Activated CD4-positive, alpha-beta T cell treated with anti-CD3 and anti-CD28 coated beads for 24 hours (primary cell): ENCODE measurements around the gene SEC61B.

Experiments
- DNase-seq, 2 donors: peaks; one replicate each; pipeline ENCODE4 v3.0.0-alpha.2; 2020; ENCODE audit warnings: low read depth in 2 of 2

The SEC61B gene

DNA sequence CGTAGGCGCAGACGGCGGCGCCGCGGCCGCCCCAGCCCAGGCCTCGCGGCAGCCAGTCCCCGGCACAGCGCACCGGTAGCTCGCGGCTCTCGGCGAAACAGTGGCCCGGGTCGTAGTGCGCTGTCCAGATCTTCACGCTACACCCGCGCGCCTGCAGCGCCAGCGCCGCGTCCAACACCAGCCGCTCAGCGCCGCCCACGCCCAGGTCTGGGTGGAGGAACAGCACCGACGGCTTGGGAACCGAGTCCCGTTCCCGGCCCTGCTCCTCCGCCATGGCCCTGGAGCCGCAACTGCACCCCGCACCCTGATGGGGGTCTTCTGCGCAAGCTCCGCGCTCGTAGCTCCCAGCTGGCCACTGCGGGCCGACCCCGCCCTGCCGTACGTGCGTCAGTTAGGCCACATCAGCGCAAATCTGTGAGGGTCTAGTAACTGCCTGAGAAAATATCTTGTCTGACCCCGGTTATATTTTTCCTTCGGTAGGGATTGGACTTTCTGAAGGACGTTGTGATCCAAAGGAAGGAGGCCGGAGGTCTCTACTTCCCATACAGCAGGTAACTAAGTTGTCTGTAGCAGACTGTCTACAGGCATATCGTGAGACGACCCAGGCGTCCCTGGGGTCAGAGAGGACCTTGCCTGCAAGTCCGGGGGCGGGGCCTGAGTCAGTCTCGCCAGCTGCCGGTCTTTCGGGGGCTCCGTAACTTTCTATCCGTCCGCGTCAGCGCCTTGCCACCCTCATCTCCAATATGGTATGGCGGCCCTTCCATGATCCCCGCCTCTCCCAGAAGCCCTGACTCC lies at the start of gene SEC61B, which contains the start of gene ALG2:
Gene SEC61B (plus strand): TSS at position 662 of the 795 bp plus-strand sequence. CDS start 82 bp downstream, at position 744.
Gene ALG2 (minus strand): TSS at position 322 of the 795 bp plus-strand sequence. CDS start 48 bp downstream, at position 274.
- peak; percentile 88 to 93 for DNase-seq

DNA sequence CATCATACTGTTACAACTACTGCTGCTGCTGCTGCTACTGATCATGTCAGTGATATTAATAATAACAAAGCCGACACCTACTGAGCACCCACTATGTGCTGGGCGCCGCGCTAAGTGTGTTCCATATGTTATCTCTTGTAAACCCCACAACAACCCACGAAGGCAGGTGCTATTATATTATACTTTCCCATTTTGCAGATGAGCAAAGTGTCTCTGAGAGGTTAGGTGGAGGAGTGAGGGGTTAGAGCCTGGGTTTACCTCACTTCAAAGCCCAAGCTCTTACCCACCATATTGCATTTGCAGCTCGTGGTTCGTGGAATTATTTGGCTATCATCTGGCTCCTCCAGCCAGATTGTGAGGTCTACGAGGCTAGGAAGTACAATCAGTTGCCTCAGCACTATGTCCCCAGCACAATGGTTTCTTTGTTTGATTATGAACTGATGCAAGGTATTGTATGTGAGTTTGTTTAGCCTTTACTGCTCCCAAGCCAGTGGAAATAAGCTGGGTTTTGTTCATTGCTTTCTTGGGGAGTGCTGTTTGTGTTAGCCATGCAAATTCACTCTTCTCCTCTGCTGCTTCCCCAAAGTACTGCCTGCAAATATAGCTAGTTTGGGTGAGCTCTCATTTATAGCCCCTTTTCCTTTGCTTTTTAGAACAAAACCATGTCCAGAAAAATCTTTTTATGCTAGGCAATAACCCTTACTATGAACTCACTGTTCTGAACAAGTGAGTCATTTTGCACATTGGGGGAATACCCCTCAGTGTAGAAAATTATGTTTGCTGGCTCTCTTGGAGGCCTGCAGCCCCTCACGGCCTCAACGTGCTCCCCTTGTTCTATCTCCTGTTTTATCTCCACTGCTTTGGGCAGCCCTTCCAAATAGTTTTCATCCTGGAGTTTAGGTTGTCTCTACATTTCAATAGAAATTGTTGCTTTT lies 48.2 kb upstream of the SEC61B start:
- no peak for DNase-seq

DNA sequence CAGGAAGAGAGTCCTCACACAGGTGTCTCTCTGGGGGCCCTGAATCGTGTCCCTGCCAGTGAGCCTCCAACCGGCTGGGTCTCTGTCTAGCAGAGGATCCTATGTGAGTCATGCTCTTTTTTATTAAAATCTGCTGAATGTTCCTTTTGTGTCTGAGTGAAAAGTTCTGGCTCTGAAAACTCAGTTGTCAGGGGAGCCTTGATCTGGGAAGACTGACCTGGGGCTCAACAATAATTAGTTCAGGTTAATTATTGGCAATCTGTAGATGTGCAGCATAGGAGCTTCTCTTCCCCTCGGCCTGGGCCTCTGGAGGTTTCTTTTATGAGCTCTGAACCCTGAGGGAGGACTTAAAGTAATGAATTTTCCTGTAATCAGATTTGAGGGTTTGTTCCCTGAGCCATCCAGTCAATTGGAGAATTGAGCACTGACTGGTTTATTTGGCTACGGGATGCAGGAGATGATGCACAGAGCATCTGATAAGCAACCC lies 45.5 kb upstream of the SEC61B start:
- DNase-seq: no peak

DNA sequence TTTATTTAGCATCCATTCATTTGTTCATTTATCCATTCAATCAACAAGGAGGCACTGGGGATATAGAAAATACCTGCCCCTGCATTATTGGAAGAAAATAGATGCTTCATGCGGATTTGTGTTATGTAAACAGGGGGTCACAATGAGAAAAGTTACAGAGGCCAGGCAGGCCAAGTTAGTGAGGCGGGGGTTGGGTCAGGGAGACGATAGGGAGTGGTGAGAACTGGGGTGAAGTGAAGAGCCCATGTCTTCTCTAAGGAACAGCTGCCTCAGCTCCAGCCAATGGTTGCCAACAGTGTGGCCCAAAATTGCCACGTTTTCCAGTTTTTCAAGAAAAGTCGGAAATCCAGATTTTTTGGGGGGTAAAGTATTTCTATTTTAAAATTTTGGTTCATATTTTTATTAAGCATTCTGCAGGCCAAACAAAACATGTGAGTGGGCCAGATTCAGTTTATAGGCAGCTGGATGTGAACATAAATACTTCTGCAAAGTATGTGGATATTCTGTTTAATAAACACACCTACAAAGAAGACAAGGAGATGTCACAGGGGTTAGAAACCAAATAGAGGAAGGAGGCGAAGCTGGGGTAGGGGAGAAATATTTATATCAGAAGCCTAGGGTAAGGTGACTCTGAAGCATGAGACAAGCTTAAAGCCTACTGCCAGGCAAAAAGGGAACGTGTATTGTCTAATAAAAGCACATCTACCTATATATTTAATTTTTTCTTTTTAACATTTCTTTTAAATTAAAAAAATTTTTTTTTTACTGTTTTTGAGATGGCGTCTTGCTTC lies 44.3 kb upstream of the SEC61B start:
- no peak for DNase-seq

DNA sequence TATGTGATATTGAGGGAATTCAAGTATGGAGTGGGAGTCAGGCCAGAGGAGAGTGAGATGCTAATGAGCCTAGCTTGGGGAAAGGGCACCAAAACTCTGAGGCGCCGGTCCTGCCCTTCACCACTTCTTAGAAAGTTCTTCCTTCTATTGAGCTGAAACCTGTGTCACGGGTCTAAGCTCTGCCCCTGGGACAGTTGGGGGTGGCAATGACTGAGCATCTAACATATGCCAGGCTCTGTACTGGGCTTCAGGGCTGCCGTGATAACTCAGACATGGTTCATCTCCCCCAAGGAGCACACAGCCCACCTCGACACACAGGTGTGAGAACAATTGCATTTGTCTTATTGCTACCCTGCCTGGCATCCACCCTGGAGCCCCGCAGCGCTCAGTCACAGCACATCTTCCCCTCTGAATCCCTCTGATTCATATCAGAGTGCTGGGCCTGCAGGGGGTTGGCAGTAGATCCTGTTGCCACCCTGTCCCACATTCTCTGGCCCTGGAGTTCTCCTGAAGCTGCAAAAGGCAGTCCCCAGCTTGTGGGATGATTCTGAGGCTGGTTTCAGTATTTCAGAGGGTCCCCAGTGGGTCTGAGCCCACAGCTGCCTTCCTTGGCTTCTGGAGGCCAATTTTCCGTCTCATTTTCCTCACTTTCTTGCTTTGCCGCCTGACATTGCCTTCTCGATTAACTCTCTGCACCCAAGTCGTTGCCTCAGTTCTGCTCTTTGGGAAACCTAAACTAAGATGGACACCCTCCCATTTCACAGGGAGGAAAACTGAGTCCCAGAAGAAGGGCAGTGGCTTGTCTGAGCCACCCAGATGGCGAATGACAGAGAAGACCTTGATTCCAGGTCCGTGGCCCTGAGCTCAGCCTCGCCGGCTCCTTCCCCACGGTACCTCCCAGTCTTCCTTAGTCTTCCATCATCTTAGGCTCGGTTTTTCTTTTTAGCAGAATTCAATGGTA lies 42.9 kb upstream of the SEC61B start:
- no peak for DNase-seq

DNA sequence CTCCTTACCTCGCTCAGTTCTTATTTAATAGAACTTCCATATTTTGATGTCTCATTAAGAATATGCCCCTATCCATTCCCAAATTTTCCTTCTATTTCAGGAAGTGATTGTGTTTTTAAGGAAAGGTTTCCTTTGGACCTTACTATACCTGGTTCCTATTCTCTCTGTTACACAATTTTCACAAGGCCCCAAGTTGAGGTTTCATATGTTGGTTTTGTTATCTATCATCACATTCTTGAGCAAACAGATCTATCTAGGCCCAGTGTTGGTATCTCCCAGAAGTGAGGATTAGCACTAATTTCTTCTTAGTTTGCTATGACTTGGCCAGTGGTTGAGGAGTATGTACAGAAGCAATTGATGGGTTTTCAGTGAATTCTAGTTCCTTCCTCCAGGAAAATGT lies 41.9 kb upstream of the SEC61B start:
- DNase-seq: no peak

DNA sequence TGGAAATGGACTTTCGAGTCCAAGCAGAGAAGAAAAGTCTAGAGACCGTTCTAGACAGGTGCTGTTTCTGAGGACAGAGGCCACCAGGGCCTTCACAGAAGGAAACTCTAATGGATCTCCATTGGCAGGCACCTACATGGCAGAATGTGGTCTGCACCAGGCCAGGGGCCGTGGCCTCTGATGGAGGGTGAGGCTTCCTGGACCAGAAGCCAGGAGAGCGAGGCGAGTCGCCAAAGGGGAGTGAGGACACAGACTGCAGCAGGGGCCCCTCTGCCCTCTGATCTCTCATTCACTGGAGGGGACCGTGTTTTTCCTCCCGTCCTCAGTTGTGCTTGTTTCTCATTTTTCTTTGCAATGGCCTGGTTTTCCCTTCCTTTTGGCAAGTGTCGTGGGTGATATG lies 41.4 kb upstream of the SEC61B start:
- DNase-seq: no peak

DNA sequence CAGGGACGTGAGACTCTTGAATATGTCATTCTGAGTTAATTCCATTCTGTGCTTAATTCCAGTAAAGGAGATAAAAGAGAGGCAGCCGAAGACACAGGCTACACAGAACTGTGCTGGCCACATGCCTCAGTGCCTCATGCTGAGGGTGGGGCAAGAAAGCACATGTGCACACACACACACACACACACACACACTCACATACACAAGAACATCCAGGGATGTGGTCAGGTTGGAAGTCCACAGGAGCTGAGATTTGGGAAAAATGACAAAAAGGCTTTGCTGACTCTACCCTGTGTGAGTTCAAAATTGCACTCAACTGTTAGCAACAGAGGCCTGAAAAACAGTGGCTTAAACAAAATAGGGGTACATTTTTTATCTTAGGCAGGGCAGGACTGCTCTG lies 40.9 kb upstream of the SEC61B start:
- DNase-seq: no peak

DNA sequence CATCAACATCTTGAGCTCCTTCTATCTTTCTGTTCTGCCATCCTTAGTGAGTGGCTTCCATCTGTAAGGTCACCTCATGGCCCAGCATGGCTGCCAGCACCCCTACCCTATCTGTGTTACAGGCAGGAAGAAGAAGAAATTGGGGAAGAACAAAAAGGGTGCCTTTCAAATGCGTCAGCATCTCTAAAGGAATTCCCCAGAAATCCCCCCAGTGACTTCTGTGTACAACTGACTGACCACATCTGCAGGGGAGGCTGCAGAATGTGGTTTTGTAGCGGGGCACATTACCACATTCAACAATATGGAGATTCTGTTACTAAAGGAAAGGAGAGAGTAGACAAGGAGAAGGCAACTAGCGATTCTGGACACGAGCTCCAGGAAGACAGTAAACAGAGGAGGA lies 40.5 kb upstream of the SEC61B start:
- DNase-seq: no peak

DNA sequence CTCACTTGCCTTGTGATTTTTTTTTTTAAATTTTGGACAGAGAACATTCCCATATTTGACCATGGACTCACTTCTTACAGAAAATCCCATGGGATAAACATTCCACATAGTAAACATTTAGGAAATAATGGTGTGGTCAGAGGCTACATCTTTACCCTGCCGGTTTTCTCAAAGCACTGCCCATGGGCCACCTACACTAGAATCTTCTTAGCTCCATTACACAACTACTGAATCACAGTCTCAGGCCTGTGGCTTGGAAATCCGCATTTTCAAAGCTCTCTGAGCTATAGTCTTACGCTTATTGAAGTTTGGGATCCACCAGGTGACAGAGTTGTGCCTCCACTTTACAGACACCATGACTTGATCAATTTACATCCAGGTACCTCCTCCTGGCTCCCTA lies 39.7 kb upstream of the SEC61B start:
- no peak for DNase-seq

DNA sequence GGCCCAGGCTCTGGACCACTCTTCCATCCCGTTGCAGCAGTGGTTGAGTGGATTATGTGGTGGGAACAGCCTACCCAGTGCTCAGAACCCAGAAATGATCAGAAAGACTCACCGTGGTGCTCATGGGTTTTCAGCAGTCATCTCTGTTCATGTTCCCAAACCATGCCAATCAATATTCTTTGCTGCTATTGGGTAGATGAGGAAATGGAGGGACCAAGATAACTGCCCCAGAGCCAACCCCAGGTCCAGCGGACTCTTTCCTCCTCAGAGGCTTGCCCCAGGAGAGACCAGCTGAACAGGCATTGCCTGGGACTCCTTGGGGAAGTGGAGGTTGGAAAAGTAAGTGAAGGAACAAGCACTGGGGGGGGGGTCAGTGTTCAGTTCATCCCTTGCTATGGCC lies 38.5 kb upstream of the SEC61B start:
- DNase-seq: no peak

DNA sequence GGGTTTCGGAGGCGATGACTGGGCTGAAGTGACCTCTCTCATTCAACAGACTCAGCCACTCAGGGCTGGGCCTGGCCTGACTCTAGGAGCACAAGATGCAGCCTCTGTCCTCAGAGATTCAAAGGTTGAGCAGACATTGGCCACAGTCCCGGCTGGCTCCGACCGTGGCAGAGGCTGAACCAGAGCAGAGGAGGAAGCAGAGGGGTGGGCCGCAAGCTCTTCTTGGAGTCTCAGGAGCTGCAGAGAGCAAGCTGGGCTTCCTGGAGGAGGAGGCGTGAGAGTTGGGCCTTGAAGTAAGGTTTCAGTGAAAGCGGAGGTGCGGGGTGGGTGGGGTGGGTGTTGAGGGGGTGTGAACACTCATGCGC lies 38.0 kb upstream of the SEC61B start:
- DNase-seq: no peak

DNA sequence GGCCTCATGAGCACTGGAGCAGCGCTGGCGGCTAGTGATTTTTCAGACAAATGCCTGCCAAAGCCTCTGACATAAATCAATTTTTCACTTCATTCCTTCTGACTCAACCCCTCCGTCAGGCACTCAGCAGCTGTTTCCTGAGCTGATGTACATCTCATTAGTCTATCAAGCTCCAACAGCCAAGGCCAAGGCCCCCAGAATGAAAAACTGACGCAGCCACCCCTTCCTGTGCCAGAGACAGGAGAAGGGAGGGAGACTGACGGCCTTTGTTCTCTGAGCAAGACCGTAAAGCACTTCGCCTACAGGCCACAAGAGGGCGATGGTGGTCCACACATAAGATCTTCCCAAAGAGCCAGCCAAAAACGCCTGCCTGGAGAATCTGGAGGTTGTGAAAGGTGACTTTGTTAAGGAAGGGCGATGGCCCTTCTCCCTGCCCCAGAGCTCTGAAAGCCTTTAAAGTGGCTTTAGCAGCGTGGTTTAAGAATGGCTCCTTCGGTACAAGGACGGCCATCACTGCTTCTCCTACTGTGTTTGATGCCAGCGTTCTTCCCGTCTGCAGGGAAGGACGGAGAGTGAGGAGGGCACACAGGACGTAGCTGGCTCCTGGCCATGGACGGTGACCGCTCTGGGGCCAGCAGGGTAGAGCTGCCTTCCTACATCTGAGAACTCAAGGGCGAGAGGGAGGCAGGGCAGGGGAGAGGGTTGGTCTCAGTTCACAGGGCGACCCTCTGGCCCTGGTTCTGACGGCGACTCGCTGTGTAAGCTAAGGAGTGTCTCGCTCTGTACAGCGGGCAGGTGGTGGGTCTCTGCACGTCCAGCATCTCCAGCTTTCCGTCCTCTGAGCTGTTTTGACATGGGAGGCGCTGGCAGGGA lies 37.4 kb upstream of the SEC61B start:
- DNase-seq: peak; percentile 62 to 73

DNA sequence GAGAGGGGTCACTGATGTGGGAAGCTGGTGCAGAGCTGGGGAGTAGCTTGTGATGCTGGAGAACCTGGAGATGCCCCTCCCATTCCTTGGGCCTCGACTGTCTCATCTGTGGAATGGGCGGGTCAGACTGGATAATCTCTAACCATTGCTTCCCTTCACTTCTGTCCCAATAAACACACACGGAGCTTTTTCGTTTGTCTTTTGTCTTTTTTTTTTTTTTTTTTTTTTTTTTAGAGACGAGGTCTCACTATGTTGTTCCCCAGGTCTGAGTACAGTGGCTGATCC lies 36.8 kb upstream of the SEC61B start:
- no peak for DNase-seq

DNA sequence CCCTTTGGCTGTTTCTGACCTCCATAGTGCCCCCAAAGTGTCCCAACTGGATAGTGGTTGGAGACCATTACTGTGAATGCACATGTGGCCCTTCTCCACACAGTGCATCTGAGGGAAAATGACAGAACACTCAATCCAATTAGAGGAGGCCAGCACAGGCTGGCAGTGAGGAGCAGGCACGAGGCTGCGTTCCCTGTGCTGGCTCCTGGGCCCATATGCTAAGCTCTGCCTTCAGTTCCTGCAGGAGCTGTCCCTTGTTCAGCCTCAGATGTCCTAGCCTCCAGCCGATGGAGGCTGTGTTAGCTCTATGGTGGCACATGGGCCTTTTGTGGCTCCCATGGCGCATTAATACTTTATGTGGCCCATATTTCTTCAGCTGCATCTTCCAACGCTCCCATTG lies 36.1 kb upstream of the SEC61B start:
- no peak for DNase-seq

DNA sequence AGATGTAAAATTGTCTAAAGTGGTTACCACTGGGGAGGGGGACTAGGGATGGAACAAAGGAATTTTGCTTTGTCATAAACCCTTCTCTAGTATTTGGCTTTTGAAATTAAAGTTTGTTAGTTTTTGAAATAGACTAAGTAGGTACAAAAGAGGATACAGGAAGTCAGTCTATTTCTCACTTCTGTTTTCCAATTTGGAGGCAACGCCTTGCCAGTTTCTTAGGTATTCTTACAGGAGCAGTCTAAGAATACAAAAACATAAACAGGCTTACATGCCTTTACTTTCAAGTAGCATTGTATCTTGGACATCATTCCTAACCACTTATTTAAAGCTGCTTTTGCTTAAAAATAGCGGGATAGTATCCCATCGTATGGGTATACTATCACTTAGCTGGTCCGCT lies 34.8 kb upstream of the SEC61B start:
- no peak for DNase-seq

DNA sequence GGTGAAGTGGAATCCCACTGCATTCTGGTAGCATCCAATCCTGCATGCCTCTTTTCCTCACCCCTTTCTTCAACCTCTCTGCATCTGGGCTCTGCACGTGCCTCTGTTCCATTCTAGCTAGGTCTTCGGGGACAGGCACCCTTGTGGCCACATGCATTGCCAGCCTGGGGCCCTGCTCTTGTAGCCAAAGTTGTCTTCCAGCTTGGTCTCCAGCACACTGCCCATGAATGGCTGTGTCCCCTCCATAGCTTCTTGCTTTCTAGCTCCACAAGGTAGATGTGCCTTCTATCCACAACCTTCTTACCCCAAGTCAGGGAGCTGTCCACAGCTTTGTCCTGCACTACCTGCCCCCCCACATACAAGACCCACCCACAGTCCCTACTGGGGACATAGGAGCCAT lies 32.9 kb upstream of the SEC61B start:
- no peak for DNase-seq

DNA sequence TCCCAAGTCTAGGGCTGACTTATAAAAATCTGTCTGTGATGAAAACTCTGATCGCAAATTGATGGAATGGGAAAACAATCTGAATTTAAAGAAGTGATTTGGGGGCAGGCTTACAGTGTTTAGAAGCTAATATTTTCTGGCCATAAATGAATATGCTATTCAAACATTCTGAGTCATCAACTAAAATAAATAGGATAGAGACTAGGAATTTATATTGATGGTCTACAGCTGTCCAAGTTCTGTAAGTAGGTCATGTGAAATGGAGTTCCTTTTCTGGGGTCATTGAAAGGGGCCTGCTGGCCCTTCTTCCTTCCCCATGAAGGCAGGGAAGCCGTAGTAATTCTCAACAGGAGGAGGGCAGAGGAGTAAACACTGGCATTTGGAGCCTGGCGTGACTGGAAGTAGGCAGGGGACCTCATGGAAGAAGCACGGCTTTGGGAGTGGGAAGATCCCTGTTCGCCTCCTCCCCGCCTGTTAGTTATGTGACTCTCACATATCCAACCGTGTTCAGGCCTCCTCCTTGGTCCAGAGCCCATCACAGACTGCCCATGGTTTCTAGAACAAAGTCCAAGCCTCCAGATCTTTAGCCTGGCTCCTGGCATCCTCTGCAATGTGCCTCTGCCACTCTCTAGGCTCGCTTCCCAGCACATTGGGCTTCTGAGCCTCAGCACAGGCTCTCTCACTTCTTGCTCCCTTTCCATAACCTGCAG lies 32.0 kb upstream of the SEC61B start:
- no peak for DNase-seq

DNA sequence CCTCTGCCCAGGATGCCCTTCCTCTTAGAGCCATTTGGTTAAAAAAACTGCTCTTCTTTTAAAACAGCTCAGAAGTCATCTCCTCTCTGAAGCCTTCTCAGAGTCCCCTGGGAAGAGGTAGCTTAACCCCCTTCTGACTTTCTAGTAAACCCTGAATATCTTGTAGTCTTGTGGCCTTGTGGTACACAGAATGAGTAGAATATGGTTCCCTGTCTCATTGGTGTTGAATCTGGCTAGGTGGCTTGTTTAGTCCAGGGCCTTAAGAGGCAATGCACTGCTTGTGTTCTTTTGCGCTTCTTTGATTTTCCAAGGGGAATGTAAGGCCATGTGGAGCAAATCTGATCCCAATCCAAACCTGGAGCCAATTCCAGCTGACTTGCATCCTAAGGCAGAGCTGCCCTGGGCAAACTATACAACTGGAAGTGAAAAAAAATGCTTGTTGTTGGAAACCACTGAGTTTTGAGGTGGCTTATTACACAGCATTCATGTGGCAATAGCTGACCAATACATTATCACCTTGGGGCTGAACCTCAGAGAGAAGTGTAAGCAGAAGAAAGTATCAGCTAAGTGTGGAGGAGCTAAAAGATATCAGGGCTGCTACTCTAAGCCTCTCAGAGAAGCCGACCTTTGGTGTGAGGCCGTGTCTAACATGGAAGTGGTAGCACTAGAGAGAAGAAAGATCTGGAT lies 31.3 kb upstream of the SEC61B start:
- DNase-seq: no peak
